Neural cell (in vitro differentiated cells): ENCODE data around the gene FBXW8. TPM values are rescaled to one million over a fixed set of nuclear protein-coding genes. Genes with fewer than 3 reads are reported as not detected.
A peak's percentile ranks its signal among the peaks of the same experiment; 100 is the strongest.

Experiments used
- H2AFZ ChIP-seq: fragments of 200-600, 300-800 bp; sonication (generic), shearing (Covaris generic); 2 replicates; pipeline ENCODE4 v1.6.0; 2014; ENCODE audit warnings: low read depth, mild to moderate bottlenecking, antibody characterized with exemption, low read length, moderate library complexity
- H3F3A ChIP-seq: fragments of 200-600 bp; shearing (Covaris generic); 2 replicates; pipeline ENCODE4 v1.6.1; 2016; ENCODE audit warnings: mild to moderate bottlenecking, moderate library complexity, mixed read lengths, antibody characterized with exemption, low read length; ENCODE audit not compliant: insufficient read depth, poor library complexity, severe bottlenecking
- H3K27ac ChIP-seq: fragments of 200-600, 300-800 bp; sonication (generic), shearing (Covaris generic); 2 replicates; pipeline ENCODE4 v1.5.1; 2014; ENCODE audit warnings: mild to moderate bottlenecking, low read length, moderate library complexity
- H3K27me3 ChIP-seq: fragments of 300-800, 200-600 bp; sonication (generic), shearing (Covaris generic); 2 replicates; pipeline ENCODE4 v1.6.0; 2014; ENCODE audit warnings: mild to moderate bottlenecking, low read depth, low read length, moderate library complexity; ENCODE audit not compliant: insufficient read depth
- H3K36me3 ChIP-seq: fragments of 300-800, 200-600 bp; sonication (generic), shearing (Covaris generic); 2 replicates; pipeline ENCODE4 v1.5.1; 2014; ENCODE audit warnings: mild to moderate bottlenecking, antibody characterized with exemption, low read length, moderate library complexity; ENCODE audit not compliant: insufficient read depth
- H3K4me2 ChIP-seq: fragments of 300-800, 200-600 bp; sonication (generic), shearing (Covaris generic); 2 replicates; pipeline ENCODE4 v1.6.0; 2014; ENCODE audit warnings: mild to moderate bottlenecking, low read length
- H3K4me3 ChIP-seq: fragments of 300-800, 200-600 bp; sonication (generic), shearing (Covaris generic); 2 replicates; pipeline ENCODE4 v1.5.1; 2014; ENCODE audit warnings: mild to moderate bottlenecking, low read length, moderate library complexity
- H3K79me2 ChIP-seq: fragments of 200-600 bp; shearing (Covaris generic); replicated peaks from 2 replicates; pipeline ENCODE4 v1.6.0; 2014; ENCODE audit warnings: mild to moderate bottlenecking, low read length, moderate library complexity; ENCODE audit not compliant: insufficient read depth
- H3K9ac ChIP-seq: fragments of 300-800, 200-600 bp; sonication (generic), shearing (Covaris generic); 2 replicates; pipeline ENCODE4 v1.6.1; 2016; ENCODE audit warnings: mild to moderate bottlenecking, low read length, mixed read lengths
- H3K9me2 ChIP-seq: fragments of 200-600 bp; shearing (Covaris generic); 2 replicates; pipeline ENCODE4 v1.6.1; 2016; ENCODE audit warnings: mild to moderate bottlenecking, low read length, mixed read lengths; ENCODE audit not compliant: insufficient read depth
- H3K9me3 ChIP-seq: fragments of 200-600, 300-800 bp; sonication (generic), shearing (Covaris generic); 2 replicates; pipeline ENCODE4 v1.6.1; 2016; ENCODE audit warnings: mild to moderate bottlenecking, mixed run types, low read length, moderate library complexity, mixed read lengths
- H4K20me1 ChIP-seq: fragments of 200-600 bp; shearing (Covaris generic); 2 replicates; pipeline ENCODE4 v1.6.1; 2016; ENCODE audit warnings: mild to moderate bottlenecking, mixed run types; ENCODE audit not compliant: insufficient read depth
- EP300 ChIP-seq: fragments of 450-650 bp; conservative IDR thresholded peaks from 2 replicates; pipeline ENCODE4 v1.6.1; 2014; ENCODE audit warnings: antibody characterized with exemption, mild to moderate bottlenecking, moderate library complexity; ENCODE audit not compliant: poor library complexity, severe bottlenecking
- EZH2 ChIP-seq: fragments of 200-600, 300-800 bp; shearing (Covaris generic), sonication (generic); IDR thresholded peaks from 2 replicates; pipeline ENCODE4 v1.6.1; 2014; ENCODE audit warnings: antibody characterized with exemption, low read length, borderline replicate concordance, mild to moderate bottlenecking; ENCODE audit not compliant: insufficient read depth, poor library complexity, severe bottlenecking
- MXI1 ChIP-seq: fragments of 450-650 bp; conservative IDR thresholded peaks from 2 replicates; pipeline ENCODE4 v1.6.1; 2014; ENCODE audit warnings: antibody characterized with exemption, mild to moderate bottlenecking; ENCODE audit not compliant: poor library complexity, severe bottlenecking
- POLR2AphosphoS5 ChIP-seq: IDR thresholded peaks from 2 replicates; pipeline ENCODE4 v1.6.1; 2012
- RAD21 ChIP-seq: fragments of 450-650 bp; conservative IDR thresholded peaks from 2 replicates; pipeline ENCODE4 v1.6.1; 2014; ENCODE audit warnings: antibody characterized with exemption, mild to moderate bottlenecking, moderate library complexity
- SMC3 ChIP-seq: fragments of 450-650 bp; conservative IDR thresholded peaks from 2 replicates; pipeline ENCODE4 v1.6.1; 2014; ENCODE audit warnings: antibody characterized with exemption, mild to moderate bottlenecking, moderate library complexity; ENCODE audit not compliant: poor library complexity
- TAF1 ChIP-seq: IDR thresholded peaks from 2 replicates; pipeline ENCODE4 v1.6.1; 2012; ENCODE audit warnings: low read depth
- polyA plus RNA-seq: library from polyadenylated mRNA; depleted of rRNA; stranded (reverse); fragments of >200 nt; gene quantifications from 2 replicates; pipeline ENCODE4 v1.2.3, GENCODE V29; 2014
- TF ChIP-seq, protein P1 (sequence below): IDR thresholded peaks from 2 replicates; pipeline ENCODE4 v1.6.1; 2012; ENCODE audit warnings: borderline replicate concordance
- TF ChIP-seq, protein P2 (sequence below): fragments of 450-650 bp; IDR thresholded peaks from 2 replicates; pipeline ENCODE4 v1.5.1; 2014; ENCODE audit warnings: antibody characterized with exemption, mild to moderate bottlenecking, moderate library complexity; ENCODE audit not compliant: poor library complexity, severe bottlenecking

The FBXW8 gene
- polyA plus RNA-seq, 1 donor from 2014 or later: 5.6 TPM

DNA sequence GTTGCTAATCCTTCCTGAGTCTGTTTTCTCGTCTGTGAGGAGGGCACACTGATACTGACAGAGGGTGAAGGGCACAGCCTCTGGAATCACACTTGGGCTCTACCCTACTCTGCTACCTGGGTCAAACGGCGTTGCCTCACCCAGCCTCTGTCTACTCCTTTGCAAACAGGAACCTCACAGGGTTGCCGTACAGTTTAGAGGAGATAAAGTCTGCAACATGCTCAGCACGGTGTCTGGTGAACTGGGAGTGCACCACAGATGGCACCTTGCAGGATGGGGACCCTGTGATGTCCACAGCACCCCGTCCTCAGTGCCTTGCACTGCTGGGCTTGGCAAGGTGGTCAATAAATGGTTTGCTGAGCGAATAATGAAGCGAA is 150.2 kb downstream of the FBXW8 start:
- TF ChIP-seq, protein P1, sequence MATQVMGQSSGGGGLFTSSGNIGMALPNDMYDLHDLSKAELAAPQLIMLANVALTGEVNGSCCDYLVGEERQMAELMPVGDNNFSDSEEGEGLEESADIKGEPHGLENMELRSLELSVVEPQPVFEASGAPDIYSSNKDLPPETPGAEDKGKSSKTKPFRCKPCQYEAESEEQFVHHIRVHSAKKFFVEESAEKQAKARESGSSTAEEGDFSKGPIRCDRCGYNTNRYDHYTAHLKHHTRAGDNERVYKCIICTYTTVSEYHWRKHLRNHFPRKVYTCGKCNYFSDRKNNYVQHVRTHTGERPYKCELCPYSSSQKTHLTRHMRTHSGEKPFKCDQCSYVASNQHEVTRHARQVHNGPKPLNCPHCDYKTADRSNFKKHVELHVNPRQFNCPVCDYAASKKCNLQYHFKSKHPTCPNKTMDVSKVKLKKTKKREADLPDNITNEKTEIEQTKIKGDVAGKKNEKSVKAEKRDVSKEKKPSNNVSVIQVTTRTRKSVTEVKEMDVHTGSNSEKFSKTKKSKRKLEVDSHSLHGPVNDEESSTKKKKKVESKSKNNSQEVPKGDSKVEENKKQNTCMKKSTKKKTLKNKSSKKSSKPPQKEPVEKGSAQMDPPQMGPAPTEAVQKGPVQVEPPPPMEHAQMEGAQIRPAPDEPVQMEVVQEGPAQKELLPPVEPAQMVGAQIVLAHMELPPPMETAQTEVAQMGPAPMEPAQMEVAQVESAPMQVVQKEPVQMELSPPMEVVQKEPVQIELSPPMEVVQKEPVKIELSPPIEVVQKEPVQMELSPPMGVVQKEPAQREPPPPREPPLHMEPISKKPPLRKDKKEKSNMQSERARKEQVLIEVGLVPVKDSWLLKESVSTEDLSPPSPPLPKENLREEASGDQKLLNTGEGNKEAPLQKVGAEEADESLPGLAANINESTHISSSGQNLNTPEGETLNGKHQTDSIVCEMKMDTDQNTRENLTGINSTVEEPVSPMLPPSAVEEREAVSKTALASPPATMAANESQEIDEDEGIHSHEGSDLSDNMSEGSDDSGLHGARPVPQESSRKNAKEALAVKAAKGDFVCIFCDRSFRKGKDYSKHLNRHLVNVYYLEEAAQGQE: no peak
- TF ChIP-seq TAF1 (no peak), EP300 (no peak), MXI1 (no peak)
- H3K9ac ChIP-seq: peak overlapping the region; percentile 41
- H3K4me2 ChIP-seq: no peak overlapping the region
- H3K79me2 ChIP-seq: no peaks in the 10 kb centered on the region
- H3K27me3 ChIP-seq: no peaks in the 10 kb centered on the region
- no peaks in the 10 kb centered on the region for H3F3A ChIP-seq
- H2AFZ ChIP-seq: peak overlapping the region; percentile 25
- no peak overlapping the region for H3K4me3 ChIP-seq
- H4K20me1 ChIP-seq: no peaks in the 10 kb centered on the region
- no peaks in the 10 kb centered on the region for H3K36me3 ChIP-seq
- no peaks in the 10 kb centered on the region for H3K9me2 ChIP-seq
- peak overlapping the region; percentile 44 for H3K27ac ChIP-seq
- no peaks in the 10 kb centered on the region for H3K9me3 ChIP-seq

DNA sequence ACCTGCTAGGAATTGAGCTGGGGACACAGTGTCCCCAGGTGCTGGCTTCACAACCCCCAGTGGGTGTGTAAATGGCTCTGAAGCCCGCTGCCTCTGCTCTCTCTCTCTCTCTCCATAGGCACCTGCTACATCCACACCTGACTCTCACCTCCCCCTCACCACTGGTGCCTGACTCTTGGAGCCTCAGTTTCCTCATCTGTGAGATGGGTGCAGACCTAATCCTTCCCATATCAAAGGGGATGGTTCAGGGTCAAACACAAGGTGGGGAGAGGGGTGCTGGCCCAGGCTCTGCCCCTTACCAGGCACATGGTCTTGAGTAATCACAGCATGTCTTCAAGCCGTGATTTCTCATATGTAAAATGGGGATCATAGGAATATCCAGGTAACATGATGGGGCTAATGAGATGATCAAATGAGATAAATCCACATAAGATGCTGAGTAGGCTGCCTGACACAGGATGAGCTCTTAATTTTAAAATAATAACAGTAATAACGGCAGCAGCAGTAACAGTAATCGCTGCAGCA is 150.9 kb downstream of the FBXW8 start:
- Histone ChIP-seq H3K27ac (no peak overlapping the region), H4K20me1 (no peaks in the 10 kb centered on the region), H3K9ac (no peak overlapping the region), H2AFZ (no peak overlapping the region), H3K9me3 (no peaks in the 10 kb centered on the region), H3K4me3 (no peak overlapping the region), H3F3A (no peaks in the 10 kb centered on the region), H3K4me2 (no peak overlapping the region), H3K9me2 (no peaks in the 10 kb centered on the region), H3K36me3 (no peaks in the 10 kb centered on the region), H3K27me3 (no peaks in the 10 kb centered on the region), H3K79me2 (no peaks in the 10 kb centered on the region)
- TF ChIP-seq MXI1 (no peak), RAD21 (no peak), TAF1 (no peak), SMC3 (no peak), EZH2 (no peak), EP300 (no peak), POLR2AphosphoS5 (no peak)
- TF ChIP-seq, protein P2, sequence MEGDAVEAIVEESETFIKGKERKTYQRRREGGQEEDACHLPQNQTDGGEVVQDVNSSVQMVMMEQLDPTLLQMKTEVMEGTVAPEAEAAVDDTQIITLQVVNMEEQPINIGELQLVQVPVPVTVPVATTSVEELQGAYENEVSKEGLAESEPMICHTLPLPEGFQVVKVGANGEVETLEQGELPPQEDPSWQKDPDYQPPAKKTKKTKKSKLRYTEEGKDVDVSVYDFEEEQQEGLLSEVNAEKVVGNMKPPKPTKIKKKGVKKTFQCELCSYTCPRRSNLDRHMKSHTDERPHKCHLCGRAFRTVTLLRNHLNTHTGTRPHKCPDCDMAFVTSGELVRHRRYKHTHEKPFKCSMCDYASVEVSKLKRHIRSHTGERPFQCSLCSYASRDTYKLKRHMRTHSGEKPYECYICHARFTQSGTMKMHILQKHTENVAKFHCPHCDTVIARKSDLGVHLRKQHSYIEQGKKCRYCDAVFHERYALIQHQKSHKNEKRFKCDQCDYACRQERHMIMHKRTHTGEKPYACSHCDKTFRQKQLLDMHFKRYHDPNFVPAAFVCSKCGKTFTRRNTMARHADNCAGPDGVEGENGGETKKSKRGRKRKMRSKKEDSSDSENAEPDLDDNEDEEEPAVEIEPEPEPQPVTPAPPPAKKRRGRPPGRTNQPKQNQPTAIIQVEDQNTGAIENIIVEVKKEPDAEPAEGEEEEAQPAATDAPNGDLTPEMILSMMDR: no peak
- TF ChIP-seq, protein P1: no peak
